ENCODE measurements around the gene NANS. TPM values are rescaled to one million over a fixed set of nuclear protein-coding genes. Genes with fewer than 3 reads are reported as not detected.

Gene NANS
- total and polyA plus RNA-seq, 12 donors, result 20.0 to 141 (median 30.9) TPM

- Histone ChIP-seq H3K27ac (peak overlapping the region in 6 of 10 donors; percentile 19 to 85 (median 66)), H3K36me3 (peaks cover 0 to 49% (median 17%) of the 10 kb centered on the region in 9 donors), H3K9me3 (no peaks in the 10 kb centered on the region), H3K27me3 (no peaks in the 10 kb centered on the region), H3K4me1 (peaks cover 0 to 52% (median 23%) of the 10 kb centered on the region in 9 donors), H3K4me3 (no peak overlapping the region)
- intact Hi-C loops (cut with DNase I), result loop anchor here in 1 of 10 donors (10.0 kb wide), 1 partner anchor 86 kb away; the partner anchor contains the start of gene HEMGN
- no peak for ATAC-seq
- DNase-seq, result no peak
- TF ChIP-seq, protein P1, sequence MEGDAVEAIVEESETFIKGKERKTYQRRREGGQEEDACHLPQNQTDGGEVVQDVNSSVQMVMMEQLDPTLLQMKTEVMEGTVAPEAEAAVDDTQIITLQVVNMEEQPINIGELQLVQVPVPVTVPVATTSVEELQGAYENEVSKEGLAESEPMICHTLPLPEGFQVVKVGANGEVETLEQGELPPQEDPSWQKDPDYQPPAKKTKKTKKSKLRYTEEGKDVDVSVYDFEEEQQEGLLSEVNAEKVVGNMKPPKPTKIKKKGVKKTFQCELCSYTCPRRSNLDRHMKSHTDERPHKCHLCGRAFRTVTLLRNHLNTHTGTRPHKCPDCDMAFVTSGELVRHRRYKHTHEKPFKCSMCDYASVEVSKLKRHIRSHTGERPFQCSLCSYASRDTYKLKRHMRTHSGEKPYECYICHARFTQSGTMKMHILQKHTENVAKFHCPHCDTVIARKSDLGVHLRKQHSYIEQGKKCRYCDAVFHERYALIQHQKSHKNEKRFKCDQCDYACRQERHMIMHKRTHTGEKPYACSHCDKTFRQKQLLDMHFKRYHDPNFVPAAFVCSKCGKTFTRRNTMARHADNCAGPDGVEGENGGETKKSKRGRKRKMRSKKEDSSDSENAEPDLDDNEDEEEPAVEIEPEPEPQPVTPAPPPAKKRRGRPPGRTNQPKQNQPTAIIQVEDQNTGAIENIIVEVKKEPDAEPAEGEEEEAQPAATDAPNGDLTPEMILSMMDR (IDR thresholded peaks at IDR 0.05), result no peak
- WGBS, 2 donors, result 93 to 95% methylated on average over 8 of the region's 8 CpGs
Measured at GRCh38 chr9:98020476-98021145, 35.9 kb upstream of the NANS start.

- Histone ChIP-seq H3K27ac (peak overlapping the region; percentile 36 to 85 (median 70)), H3K36me3 (peaks cover 0 to 41% (median 9%) of the 10 kb centered on the region in 9 donors), H3K9me3 (no peaks in the 10 kb centered on the region), H3K4me3 (no peak overlapping the region), H3K4me1 (peaks cover 0 to 52% (median 23%) of the 10 kb centered on the region in 9 donors), H3K27me3 (no peaks in the 10 kb centered on the region)
- peak; percentile 51 to 64 for DNase-seq
- 58 to 62% methylated on average over 8 of the region's 8 CpGs for WGBS, 2 donors
- intact Hi-C loops (cut with DNase I), result loop anchor here in 1 of 10 donors (10.0 kb wide), 1 partner anchor 87 kb away; the partner anchor contains the start of gene HEMGN
- TF ChIP-seq, protein P1 (IDR thresholded peaks at IDR 0.05), result no peak
- peak; percentile 81 to 96 (median 90) for ATAC-seq
Measured at GRCh38 chr9:98021306-98022040, 35.1 kb upstream of the NANS start.

DNA sequence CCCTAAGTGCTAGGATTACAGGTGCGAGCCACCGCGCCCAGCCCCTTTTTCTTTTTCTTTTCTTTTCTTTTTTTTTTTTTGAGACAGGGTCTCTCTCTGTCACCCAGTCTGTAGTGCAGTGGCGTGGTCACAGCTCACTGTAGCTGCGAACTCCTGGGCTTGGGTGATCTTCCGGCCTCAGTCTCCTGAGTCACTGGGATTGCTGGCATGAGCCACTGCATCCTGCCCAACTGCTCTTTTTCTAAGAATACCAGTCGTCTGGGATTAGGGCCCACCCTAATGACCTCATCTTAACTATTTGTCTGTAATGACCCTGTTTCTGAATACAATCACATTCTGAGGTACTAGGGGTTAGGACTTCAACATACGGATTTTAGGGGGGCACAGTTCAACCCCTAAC is 34.1 kb upstream of the NANS start:
- intact Hi-C loops (cut with DNase I), result loop anchor here in 1 of 10 donors (10.0 kb wide), 1 partner anchor 88 kb away; the partner anchor contains the start of gene HEMGN
- Histone ChIP-seq H3K36me3 (peaks cover 0 to 31% (median 8%) of the 10 kb centered on the region in 9 donors), H3K27me3 (no peaks in the 10 kb centered on the region), H3K9me3 (no peaks in the 10 kb centered on the region), H3K4me3 (no peak overlapping the region), H3K4me1 (peaks cover 0 to 45% (median 19%) of the 10 kb centered on the region in 9 donors), H3K27ac (peak overlapping the region in 9 of 10 donors; percentile 36 to 85 (median 70))
- TF ChIP-seq, protein P1 (IDR thresholded peaks at IDR 0.05), result no peak
- DNase-seq (no peak), ATAC-seq (peak in 1 of 8 donors; percentile 16)
- WGBS, 2 donors, result 81 to 84% methylated on average over 8 of the region's 8 CpGs

GRCh38 chr9:98024702-98025101 is 31.8 kb upstream of the NANS start:
- TF ChIP-seq, protein P1 (IDR thresholded peaks at IDR 0.05), result no peak
- Histone ChIP-seq H3K27me3 (no peaks in the 10 kb centered on the region), H3K9me3 (no peaks in the 10 kb centered on the region), H3K27ac (no peak overlapping the region), H3K4me1 (peaks cover 0 to 33% (median 15%) of the 10 kb centered on the region in 9 donors), H3K36me3 (peaks cover 0 to 8% (median 0%) of the 10 kb centered on the region in 9 donors), H3K4me3 (no peak overlapping the region)
- WGBS, 2 donors, result 96 to 98% methylated on average over 1 of the region's 1 CpG
- intact Hi-C loops (cut with DNase I), result loop anchor here in 1 of 10 donors (10.0 kb wide), 1 partner anchor 90 kb away; the partner anchor contains the start of gene HEMGN
- ATAC-seq (no peak), DNase-seq (no peak)

All from heart right ventricle (tissue), 16 donors.